Activated T-helper 1 cell treated with anti-CD3 and anti-CD28 coated beads, Interleukin-12 subunit alpha, Interleukin-12 subunit beta, Interleukin-2, Interleukin-4 antibody, amounts not matched to agents 30 ng/mL and 10 ng/mL and 1 ng/mL, durations not matched to agents 14 hours and 24 hours and 36 hours (primary cell): ENCODE measurements around the gene BCR. TPM values are rescaled to one million over a fixed set of nuclear protein-coding genes. Genes with fewer than 3 reads are reported as not detected.

Experiments used
- DNase-seq: peaks from one replicate; pipeline ENCODE4 v3.0.0; 2021; ENCODE audit warnings: low spot score
- H3K27ac Mint-ChIP-seq: one replicate; pipeline ENCODE4 v1.8.0; 2021; ENCODE audit warnings: mild to moderate bottlenecking, mixed read lengths
- H3K27me3 Mint-ChIP-seq: one replicate; pipeline ENCODE4 v1.8.0; 2022; ENCODE audit warnings: mild to moderate bottlenecking, moderate library complexity, mixed read lengths; ENCODE audit not compliant: insufficient read depth
- H3K36me3 Mint-ChIP-seq: one replicate; pipeline ENCODE4 v1.8.0; 2021; ENCODE audit warnings: low read depth, mixed read lengths
- H3K4me1 Mint-ChIP-seq: one replicate; pipeline ENCODE4 v1.8.0; 2021; ENCODE audit warnings: low read depth, mixed read lengths
- H3K4me3 Mint-ChIP-seq: one replicate; pipeline ENCODE4 v1.8.0; 2021; ENCODE audit warnings: mild to moderate bottlenecking, moderate library complexity, mixed read lengths
- H3K9me3 Mint-ChIP-seq: one replicate; pipeline ENCODE4 v1.8.0; 2021; ENCODE audit warnings: mixed read lengths
- intact Hi-C: fragments of 100-400 bp; cut with micrococcal nuclease; formaldehyde crosslinking; loops from one replicate; pipeline ENCODE4 v1.15.1; 2024
- total RNA-seq: library from RNA; stranded (reverse); gene quantifications from 2 replicates; pipeline ENCODE4 v1.2.3, GENCODE V29; 2022

Gene BCR
- total RNA-seq, 1 donor from 2014 or later, result 56.8 TPM

DNA sequence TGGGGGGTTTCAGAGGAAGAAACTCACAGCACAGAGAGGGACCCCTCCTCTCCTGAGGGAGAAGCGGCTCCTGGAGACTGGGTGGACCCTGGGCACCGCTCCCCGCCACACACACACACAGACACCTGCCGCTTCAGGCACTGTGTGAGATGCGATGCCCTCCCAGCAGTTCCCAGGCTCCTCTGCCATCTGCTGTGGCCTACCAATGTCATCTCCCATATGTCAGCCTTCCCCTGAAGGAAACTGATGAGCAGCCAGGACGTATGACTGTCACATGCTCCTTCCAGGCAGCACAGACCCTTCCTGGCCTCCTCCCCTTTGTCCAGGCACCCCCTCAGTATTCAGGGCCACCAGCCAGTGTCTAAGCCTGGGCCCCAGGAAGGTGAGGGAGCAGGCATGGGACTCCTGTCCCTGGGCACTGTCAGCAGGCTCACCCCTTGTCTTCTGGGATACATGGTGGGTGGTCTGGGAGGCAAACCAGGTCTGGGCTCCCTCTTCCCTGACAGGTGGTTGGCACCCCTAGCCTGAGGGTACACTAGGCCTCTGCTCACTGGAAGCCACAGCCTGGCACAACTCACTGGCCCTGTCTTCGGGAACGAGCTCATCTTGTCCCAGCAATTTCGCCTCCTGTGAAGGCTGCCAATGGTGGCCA lies 11.8 kb upstream of the BCR start:
- no peak overlapping the region for H3K27ac Mint-ChIP-seq

DNA sequence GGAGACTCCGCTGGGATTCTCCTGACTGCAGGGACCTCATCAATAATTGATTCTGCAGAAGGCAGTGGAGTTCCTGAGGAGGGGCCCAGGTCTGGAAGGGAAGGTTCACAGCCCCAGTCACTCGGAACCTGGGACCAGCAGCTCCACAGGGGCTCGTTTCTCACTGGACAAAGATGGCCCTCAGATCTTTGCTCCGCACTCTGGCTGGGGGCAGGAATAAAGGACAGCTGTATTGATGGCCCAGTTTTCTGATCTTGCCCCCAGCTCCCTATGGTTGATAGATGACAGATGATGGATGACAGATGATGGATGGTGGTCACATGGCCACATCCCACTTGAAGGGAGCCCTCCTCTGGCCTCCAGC lies 11.3 kb upstream of the BCR start:
- DNase-seq, result no peak
- Mint-ChIP-seq H3K4me1 (no peaks in the 10 kb centered on the region), H3K4me3 (no peak overlapping the region), H3K27me3 (peaks cover 11% of the 10 kb centered on the region), H3K36me3 (no peaks in the 10 kb centered on the region), H3K27ac (no peak overlapping the region), H3K9me3 (no peaks in the 10 kb centered on the region)
- intact Hi-C loops, result no loop called here

More for the DNA sequence above, 11.8 kb upstream of the BCR start:
- Mint-ChIP-seq H3K9me3 (no peaks in the 10 kb centered on the region), H3K4me3 (no peak overlapping the region), H3K4me1 (no peaks in the 10 kb centered on the region), H3K36me3 (no peaks in the 10 kb centered on the region), H3K27me3 (peaks cover 11% of the 10 kb centered on the region)
- DNase-seq, result no peak
- intact Hi-C loops, result no loop called here

DNA sequence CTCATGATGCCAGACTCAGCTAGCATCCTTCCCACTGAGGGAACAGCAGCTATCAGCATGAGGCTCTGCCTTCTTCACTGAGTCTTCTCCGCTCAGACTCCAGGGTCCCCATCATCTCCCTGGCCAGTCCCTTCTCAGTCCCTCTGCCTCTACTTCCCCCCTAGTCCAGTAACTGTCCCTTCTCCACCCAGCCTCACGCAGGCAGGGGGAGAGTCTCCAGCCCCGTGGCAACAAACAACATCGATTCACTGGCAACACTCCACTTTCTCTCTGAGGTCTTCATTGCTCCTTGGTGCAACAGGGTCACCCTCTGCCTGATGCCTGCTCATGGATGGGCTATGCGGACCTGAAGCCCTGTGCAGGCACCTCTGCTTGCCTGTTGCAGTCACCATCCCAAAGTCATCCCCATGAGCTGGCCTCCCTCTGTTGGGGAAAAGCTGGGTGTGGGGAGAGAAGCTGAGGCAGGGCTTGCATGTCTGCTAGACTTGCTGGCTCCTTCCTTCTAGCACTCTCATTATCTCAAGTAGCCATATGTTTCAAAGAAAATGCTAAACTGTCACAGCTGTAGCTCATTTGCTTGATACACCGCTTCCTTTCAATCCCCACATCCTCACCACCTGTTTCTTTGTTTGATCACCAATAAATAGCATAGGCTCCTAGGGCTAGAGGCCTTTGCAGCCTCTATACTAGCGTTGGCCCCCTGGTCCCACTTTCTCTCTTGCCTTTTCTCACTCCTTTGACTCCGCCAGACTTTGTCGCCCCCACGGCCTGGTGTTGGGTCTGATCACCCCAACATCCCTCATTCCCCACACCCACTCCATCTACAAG lies 4.3 kb upstream of the BCR start:
- H3K27me3 Mint-ChIP-seq, result no peaks in the 10 kb centered on the region
- peaks cover 8% of the 10 kb centered on the region for H3K36me3 Mint-ChIP-seq
- DNase-seq, result no peak
- intact Hi-C loops, result no loop called here
- H3K9me3 Mint-ChIP-seq, result peaks cover 16% of the 10 kb centered on the region
- peaks cover 30% of the 10 kb centered on the region for H3K4me1 Mint-ChIP-seq
- no peak overlapping the region for H3K4me3 Mint-ChIP-seq
- H3K27ac Mint-ChIP-seq, result peak overlapping the region; percentile 50

DNA sequence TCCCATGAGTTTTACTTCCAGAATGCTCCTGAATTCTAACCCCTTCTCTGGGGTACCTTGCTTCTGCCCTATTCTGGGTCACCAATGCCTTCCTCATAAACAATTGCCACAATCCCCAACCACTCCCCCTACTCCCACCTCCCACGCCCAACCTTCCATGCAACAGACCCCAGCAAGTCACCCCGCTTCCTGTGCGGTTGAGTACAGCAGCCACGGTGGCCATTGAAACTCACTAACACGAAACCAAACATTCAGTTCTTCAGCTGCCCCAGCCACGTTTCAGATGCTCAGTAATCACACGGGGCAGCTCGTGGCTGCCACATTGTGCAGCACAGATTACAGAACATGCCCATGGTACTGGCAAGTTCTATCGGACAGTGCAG lies 3.7 kb upstream of the BCR start:
- Mint-ChIP-seq H3K27me3 (no peaks in the 10 kb centered on the region), H3K4me1 (peaks cover 30% of the 10 kb centered on the region), H3K9me3 (peaks cover 16% of the 10 kb centered on the region), H3K36me3 (peaks cover 8% of the 10 kb centered on the region), H3K4me3 (no peak overlapping the region), H3K27ac (peak overlapping the region; percentile 50)
- no peak for DNase-seq
- intact Hi-C loops, result no loop called here

DNA sequence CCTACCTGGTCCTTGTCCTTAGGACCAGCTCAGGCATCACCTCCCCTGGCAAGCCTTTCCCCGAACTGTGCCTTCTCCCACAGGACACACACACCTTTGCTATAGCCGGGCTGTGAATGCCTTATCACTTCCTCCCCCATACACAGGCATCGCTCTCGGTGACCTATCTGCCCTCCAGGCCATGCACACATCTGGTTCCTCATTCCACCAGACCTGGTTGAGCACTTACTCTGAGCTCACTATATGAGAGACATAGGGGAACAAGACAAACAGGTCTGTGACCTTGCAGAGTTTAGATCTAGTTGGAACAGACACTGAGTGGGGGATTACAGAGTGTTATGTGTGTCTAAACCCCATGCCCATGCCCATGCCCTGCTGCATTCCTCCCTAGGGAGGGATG lies 3.1 kb upstream of the BCR start:
- DNase-seq, result no peak
- peaks cover 16% of the 10 kb centered on the region for H3K9me3 Mint-ChIP-seq
- H3K36me3 Mint-ChIP-seq, result peaks cover 12% of the 10 kb centered on the region
- H3K27me3 Mint-ChIP-seq, result no peaks in the 10 kb centered on the region
- H3K4me3 Mint-ChIP-seq, result no peak overlapping the region
- intact Hi-C loops, result no loop called here
- no peak overlapping the region for H3K27ac Mint-ChIP-seq
- H3K4me1 Mint-ChIP-seq, result peaks cover 35% of the 10 kb centered on the region

DNA sequence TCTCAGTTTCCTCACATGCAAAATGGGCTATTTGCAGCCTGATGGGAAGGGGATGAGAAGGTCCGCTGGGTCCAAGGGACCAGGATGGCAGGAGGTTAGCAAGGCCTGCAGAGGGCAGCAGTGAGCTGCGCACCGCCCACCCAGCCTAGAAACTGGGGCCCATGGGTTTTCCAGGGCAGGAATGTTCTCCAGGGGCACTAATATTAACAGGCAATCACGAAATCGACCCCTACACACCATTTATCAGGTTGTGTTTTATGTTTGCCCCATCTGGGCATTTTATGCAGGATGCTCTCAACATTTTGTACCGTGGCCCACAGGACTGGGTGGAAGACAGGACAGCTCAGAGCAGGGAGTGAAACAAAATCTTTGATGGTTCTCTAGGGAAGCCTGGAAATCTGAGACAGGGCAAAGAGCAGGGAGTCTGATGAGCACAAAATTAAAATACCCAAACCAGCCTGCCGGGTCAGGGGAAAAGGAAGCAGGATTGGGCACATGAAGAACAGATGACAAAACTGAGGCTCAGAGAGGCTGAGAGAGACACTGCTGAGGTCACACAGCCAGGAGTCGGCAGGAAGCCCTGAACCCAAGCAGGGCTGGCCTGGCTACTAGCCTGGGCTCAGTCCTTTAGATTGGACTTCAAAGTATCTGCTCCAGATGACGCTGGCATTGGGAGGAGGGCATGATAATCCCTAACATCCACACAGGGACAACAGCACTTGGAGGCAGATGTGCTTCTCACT lies 1.6 kb upstream of the BCR start:
- H3K4me1 Mint-ChIP-seq, result peaks cover 50% of the 10 kb centered on the region
- peak; percentile 42 for DNase-seq
- H3K4me3 Mint-ChIP-seq, result peak overlapping the region; percentile 85
- intact Hi-C loops, result loop anchor here (1.0 kb wide), 1 partner anchor 103 kb away; no protein-coding TSS in a partner anchor
- H3K36me3 Mint-ChIP-seq, result peaks cover 23% of the 10 kb centered on the region
- H3K9me3 Mint-ChIP-seq, result peaks cover 16% of the 10 kb centered on the region
- peak overlapping the region; percentile 33 for H3K27ac Mint-ChIP-seq
- H3K27me3 Mint-ChIP-seq, result no peaks in the 10 kb centered on the region

DNA sequence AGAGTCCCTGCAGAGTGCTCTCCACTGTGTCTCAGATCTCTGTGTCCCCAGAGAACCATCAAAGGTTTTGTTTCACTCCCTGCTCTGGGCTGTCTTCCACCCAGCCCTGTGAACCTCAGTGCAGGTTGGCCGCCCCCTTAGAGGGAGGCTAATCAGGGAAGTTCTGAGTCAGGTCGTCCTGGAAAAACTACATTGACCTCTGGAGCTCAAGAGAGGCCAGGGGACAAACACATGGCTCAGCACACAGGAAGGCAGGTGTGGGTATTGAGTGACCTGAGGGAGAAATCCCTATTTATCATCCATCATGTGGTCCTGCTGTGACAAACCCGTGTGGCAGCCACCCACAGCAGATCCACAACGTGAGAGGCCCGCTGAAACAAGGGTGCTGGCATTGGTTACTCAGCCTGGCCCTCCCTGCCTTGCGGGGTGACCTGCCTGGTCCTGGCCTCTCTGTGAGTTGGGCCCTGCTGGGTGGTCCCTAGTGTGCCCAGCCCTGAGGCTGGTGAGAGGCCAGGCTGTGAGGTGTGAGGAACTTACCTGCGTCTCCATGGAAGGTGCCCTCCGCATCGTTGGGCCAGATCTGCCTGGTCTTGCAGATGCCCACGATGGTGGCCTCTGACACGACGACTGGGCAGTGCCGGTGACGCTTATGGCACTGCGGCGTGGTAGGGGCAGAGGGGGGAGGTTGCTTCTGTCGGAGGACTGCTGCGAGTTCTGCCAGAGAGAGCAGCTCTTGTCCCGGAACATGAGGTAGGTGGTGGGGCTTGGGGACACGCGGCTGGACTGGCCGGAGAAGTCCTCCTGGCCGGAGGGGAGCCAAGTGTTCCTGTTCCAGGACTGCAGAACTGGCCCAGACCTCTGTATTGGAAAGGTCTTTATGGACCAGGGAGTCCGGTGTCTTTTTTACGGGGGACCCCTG lies 669 bp upstream of the BCR start:
- DNase-seq, result no peak
- intact Hi-C loops, result loop anchor here (1.0 kb wide), 1 partner anchor 37 kb away; no protein-coding TSS in a partner anchor

DNA sequence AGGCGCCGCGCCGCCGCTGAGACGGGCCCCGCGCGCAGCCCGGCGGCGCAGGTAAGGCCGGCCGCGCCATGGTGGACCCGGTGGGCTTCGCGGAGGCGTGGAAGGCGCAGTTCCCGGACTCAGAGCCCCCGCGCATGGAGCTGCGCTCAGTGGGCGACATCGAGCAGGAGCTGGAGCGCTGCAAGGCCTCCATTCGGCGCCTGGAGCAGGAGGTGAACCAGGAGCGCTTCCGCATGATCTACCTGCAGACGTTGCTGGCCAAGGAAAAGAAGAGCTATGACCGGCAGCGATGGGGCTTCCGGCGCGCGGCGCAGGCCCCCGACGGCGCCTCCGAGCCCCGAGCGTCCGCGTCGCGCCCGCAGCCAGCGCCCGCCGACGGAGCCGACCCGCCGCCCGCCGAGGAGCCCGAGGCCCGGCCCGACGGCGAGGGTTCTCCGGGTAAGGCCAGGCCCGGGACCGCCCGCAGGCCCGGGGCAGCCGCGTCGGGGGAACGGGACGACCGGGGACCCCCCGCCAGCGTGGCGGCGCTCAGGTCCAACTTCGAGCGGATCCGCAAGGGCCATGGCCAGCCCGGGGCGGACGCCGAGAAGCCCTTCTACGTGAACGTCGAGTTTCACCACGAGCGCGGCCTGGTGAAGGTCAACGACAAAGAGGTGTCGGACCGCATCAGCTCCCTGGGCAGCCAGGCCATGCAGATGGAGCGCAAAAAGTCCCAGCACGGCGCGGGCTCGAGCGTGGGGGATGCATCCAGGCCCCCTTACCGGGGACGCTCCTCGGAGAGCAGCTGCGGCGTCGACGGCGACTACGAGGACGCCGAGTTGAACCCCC lies 798 bp downstream of the BCR start:
- H3K36me3 Mint-ChIP-seq, result peaks cover 26% of the 10 kb centered on the region
- DNase-seq, result peak; percentile 17

More for the DNA sequence above, 669 bp upstream of the BCR start:
- Mint-ChIP-seq H3K9me3 (peaks cover 16% of the 10 kb centered on the region), H3K4me1 (peaks cover 59% of the 10 kb centered on the region), H3K4me3 (peak overlapping the region; percentile 85), H3K27me3 (no peaks in the 10 kb centered on the region), H3K36me3 (peaks cover 24% of the 10 kb centered on the region), H3K27ac (peak overlapping the region; percentile 81)

DNA sequence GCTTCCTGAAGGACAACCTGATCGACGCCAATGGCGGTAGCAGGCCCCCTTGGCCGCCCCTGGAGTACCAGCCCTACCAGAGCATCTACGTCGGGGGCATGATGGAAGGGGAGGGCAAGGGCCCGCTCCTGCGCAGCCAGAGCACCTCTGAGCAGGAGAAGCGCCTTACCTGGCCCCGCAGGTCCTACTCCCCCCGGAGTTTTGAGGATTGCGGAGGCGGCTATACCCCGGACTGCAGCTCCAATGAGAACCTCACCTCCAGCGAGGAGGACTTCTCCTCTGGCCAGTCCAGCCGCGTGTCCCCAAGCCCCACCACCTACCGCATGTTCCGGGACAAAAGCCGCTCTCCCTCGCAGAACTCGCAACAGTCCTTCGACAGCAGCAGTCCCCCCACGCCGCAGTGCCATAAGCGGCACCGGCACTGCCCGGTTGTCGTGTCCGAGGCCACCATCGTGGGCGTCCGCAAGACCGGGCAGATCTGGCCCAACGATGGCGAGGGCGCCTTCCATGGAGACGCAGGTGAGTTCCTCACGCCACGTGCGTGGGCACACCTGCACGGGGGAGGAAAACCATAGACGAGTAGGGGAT lies 1.5 kb downstream of the BCR start:
- intact Hi-C loops, result loop anchor here (1.0 kb wide), 3 partner anchors 34 to 58 kb away; no protein-coding TSS in a partner anchor
- H3K4me1 Mint-ChIP-seq, result peaks cover 64% of the 10 kb centered on the region
- peak overlapping the region; percentile 95 for H3K27ac Mint-ChIP-seq

More for the DNA sequence above, 798 bp downstream of the BCR start:
- peak overlapping the region; percentile 95 for H3K27ac Mint-ChIP-seq
- peak overlapping the region; percentile 92 for H3K4me3 Mint-ChIP-seq
- H3K27me3 Mint-ChIP-seq, result no peaks in the 10 kb centered on the region
- peaks cover 66% of the 10 kb centered on the region for H3K4me1 Mint-ChIP-seq
- H3K9me3 Mint-ChIP-seq, result peaks cover 11% of the 10 kb centered on the region
- intact Hi-C loops, result loop anchor here (1.0 kb wide), 1 partner anchor 39 kb away; no protein-coding TSS in a partner anchor

DNA sequence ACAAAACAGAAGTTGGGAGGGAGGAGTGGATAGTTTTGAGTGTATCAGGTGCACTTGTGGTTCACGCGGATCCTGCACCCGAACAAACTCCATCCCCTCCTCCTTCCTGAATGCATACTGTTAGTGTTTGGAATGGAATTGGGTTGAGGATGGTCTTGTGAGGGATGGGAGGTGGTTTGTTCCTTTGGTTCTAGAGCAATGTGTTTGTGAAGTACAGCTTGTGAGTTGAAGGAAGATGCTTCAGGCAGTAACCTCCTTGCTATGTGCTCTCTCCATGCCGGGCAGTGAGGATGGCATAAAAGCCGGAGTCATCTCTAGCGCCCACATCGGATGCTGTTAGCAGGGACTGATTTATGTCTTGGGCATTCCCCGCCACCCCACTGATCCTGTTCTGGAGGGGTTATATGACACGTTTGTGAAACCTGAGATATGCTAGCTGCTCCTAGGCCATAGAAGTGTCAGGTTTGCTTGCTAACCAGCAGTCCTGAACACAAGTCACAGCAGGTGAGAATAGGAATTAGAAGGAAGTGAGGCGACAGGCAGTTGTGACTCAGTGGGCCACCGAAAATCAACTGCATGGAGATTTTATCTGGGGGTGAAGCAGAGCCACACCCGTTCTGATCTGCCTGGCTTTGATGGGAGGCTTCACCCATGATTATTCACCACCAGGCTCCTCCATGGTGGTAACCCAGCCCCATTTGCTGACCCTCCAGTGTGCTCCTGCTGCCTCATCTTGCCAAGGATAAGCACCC lies 2.2 kb downstream of the BCR start:
- Mint-ChIP-seq H3K27me3 (no peaks in the 10 kb centered on the region), H3K36me3 (peaks cover 25% of the 10 kb centered on the region), H3K4me3 (peak overlapping the region; percentile 92), H3K9me3 (no peaks in the 10 kb centered on the region), H3K27ac (peak overlapping the region; percentile 95), H3K4me1 (peaks cover 65% of the 10 kb centered on the region)
- intact Hi-C loops, result loop anchor here (1.0 kb wide), 3 partner anchors 34 to 58 kb away; no protein-coding TSS in a partner anchor
- DNase-seq, result peak; percentile 47

More for the DNA sequence above, 1.5 kb downstream of the BCR start:
- Mint-ChIP-seq H3K27me3 (no peaks in the 10 kb centered on the region), H3K4me3 (peak overlapping the region; percentile 92), H3K36me3 (peaks cover 27% of the 10 kb centered on the region), H3K9me3 (peaks cover 5% of the 10 kb centered on the region)
- DNase-seq, result peak; percentile 5
